Measurements from ENCODE around the gene RASSF8. TPM values are rescaled to one million over a fixed set of nuclear protein-coding genes. Genes with fewer than 3 reads are reported as not detected.

Gene RASSF8
- total RNA-seq, 1 donor from 2014 or later: 77.0 TPM

- TF ChIP-seq EZH2phosphoT487 (IDR thresholded peaks at IDR 0.05) (no peak), EZH2 (IDR thresholded peaks at IDR 0.05) (no peak)
- TF ChIP-seq, protein P1, sequence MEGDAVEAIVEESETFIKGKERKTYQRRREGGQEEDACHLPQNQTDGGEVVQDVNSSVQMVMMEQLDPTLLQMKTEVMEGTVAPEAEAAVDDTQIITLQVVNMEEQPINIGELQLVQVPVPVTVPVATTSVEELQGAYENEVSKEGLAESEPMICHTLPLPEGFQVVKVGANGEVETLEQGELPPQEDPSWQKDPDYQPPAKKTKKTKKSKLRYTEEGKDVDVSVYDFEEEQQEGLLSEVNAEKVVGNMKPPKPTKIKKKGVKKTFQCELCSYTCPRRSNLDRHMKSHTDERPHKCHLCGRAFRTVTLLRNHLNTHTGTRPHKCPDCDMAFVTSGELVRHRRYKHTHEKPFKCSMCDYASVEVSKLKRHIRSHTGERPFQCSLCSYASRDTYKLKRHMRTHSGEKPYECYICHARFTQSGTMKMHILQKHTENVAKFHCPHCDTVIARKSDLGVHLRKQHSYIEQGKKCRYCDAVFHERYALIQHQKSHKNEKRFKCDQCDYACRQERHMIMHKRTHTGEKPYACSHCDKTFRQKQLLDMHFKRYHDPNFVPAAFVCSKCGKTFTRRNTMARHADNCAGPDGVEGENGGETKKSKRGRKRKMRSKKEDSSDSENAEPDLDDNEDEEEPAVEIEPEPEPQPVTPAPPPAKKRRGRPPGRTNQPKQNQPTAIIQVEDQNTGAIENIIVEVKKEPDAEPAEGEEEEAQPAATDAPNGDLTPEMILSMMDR (IDR thresholded peaks at IDR 0.05): no peak
- DNase-seq (ENCODE audit: low spot score): no peak
- H3K79me2 ChIP-seq (ENCODE audit: low read depth): no peaks in the 10 kb centered on the region
- H3K36me3 ChIP-seq: no peaks in the 10 kb centered on the region
- no peak overlapping the region for H3K9ac ChIP-seq
- no peaks in the 10 kb centered on the region for H3K27me3 ChIP-seq
- no peaks in the 10 kb centered on the region for H3K27me3 Mint-ChIP-seq (ENCODE audit: insufficient read depth, low read depth)
- no peaks in the 10 kb centered on the region for H3K9me3 Mint-ChIP-seq
- no peaks in the 10 kb centered on the region for H3K4me1 ChIP-seq
- no peak overlapping the region for H3K4me2 ChIP-seq
- H3K27ac Mint-ChIP-seq: no peak overlapping the region
- H3K4me3 Mint-ChIP-seq: no peak overlapping the region
- H2AFZ ChIP-seq (replicated peaks): no peak overlapping the region
- H3K4me3 ChIP-seq: no peak overlapping the region
- no peaks in the 10 kb centered on the region for H3K9me3 ChIP-seq (ENCODE audit: low read depth)
- no peaks in the 10 kb centered on the region for H3K36me3 Mint-ChIP-seq
- no peaks in the 10 kb centered on the region for H3K4me1 Mint-ChIP-seq
- H3K27ac ChIP-seq: no peak overlapping the region
- no peaks in the 10 kb centered on the region for H3F3A ChIP-seq (ENCODE audit: low read depth)
- H4K20me1 ChIP-seq (ENCODE audit: low read depth): no peaks in the 10 kb centered on the region
Measured at GRCh38 chr12:26100666-26101349, 142.3 kb downstream of the RASSF8 start.

DNA sequence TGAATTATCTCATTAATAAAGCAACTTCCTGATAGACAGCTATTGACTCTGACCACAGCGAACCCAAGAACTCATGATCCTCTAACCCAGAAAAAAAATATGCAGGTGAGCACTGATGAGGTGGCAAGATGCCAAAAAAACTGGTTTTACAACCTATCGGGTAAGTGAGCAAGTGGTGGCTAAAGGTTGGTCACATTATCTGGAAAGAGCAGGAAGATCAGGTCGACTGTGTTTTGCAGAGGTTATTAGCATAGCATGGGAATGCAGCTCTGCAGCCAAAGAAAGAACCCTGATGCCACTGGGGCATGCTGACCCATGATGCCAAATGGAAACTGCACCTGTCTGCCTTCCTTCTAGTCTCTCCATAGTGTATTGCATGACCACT is 142.9 kb downstream of the RASSF8 start:
- Histone ChIP-seq H3K27me3 (no peaks in the 10 kb centered on the region), H3K4me2 (no peak overlapping the region), H2AFZ (replicated peaks) (no peak overlapping the region), H3K4me1 (no peaks in the 10 kb centered on the region), H3K9me3 (ENCODE audit: low read depth) (no peaks in the 10 kb centered on the region), H3K79me2 (ENCODE audit: low read depth) (no peaks in the 10 kb centered on the region), H3K27ac (no peak overlapping the region), H3K9ac (no peak overlapping the region), H3K4me3 (no peak overlapping the region), H4K20me1 (ENCODE audit: low read depth) (no peaks in the 10 kb centered on the region), H3K36me3 (no peaks in the 10 kb centered on the region), H3F3A (ENCODE audit: low read depth) (no peaks in the 10 kb centered on the region)
- DNase-seq (ENCODE audit: low spot score): no peak
- no peak for TF ChIP-seq EZH2 (IDR thresholded peaks at IDR 0.05)
- TF ChIP-seq, protein P1 (IDR thresholded peaks at IDR 0.05): no peak
- H3K27ac Mint-ChIP-seq: no peak overlapping the region
- no peaks in the 10 kb centered on the region for H3K9me3 Mint-ChIP-seq
- H3K4me3 Mint-ChIP-seq: no peak overlapping the region
- no peaks in the 10 kb centered on the region for H3K36me3 Mint-ChIP-seq
- H3K27me3 Mint-ChIP-seq (ENCODE audit: insufficient read depth, low read depth): no peaks in the 10 kb centered on the region
- H3K4me1 Mint-ChIP-seq: no peaks in the 10 kb centered on the region

DNA sequence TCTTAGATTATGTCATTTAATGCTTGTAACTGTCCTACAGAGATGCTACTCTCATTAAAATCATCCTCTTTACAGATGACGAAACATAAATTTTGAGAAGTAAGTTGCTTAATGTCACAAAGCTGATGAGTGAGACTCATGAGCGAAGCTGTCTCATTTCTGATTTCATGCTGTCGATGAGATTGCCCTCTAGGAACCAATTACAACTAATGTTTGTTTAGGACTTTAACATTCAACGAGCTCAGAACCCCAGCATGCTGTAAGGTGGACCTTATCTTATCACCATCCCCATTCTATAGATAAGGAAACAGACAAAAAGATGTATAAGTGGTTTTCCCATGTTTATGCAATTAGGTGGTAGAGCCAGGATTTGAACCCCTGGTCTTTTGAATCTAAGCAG is 143.3 kb downstream of the RASSF8 start:
- TF ChIP-seq EZH2 (IDR thresholded peaks at IDR 0.05): no peak
- TF ChIP-seq EZH2phosphoT487 (IDR thresholded peaks at IDR 0.05): no peak
- TF ChIP-seq, protein P1 (IDR thresholded peaks at IDR 0.05): no peak
- no peaks in the 10 kb centered on the region for H4K20me1 ChIP-seq (ENCODE audit: low read depth)
- H3K9me3 Mint-ChIP-seq: no peaks in the 10 kb centered on the region
- no peak overlapping the region for H2AFZ ChIP-seq (replicated peaks)
- no peaks in the 10 kb centered on the region for H3K36me3 Mint-ChIP-seq
- H3K9ac ChIP-seq: no peak overlapping the region
- H3K27ac Mint-ChIP-seq: no peak overlapping the region
- no peak overlapping the region for H3K27ac ChIP-seq
- no peak overlapping the region for H3K4me3 Mint-ChIP-seq
- H3K4me1 ChIP-seq: no peaks in the 10 kb centered on the region
- no peaks in the 10 kb centered on the region for H3K79me2 ChIP-seq (ENCODE audit: low read depth)
- H3K4me1 Mint-ChIP-seq: no peaks in the 10 kb centered on the region
- H3K36me3 ChIP-seq: no peaks in the 10 kb centered on the region
- no peaks in the 10 kb centered on the region for H3K9me3 ChIP-seq (ENCODE audit: low read depth)
- DNase-seq (ENCODE audit: low spot score): no peak
- H3K27me3 Mint-ChIP-seq (ENCODE audit: insufficient read depth, low read depth): no peaks in the 10 kb centered on the region
- no peak overlapping the region for H3K4me3 ChIP-seq
- no peaks in the 10 kb centered on the region for H3F3A ChIP-seq (ENCODE audit: low read depth)
- H3K27me3 ChIP-seq: no peaks in the 10 kb centered on the region
- no peak overlapping the region for H3K4me2 ChIP-seq
